ENCODE measurements around the gene LYPLAL1.

DNA sequence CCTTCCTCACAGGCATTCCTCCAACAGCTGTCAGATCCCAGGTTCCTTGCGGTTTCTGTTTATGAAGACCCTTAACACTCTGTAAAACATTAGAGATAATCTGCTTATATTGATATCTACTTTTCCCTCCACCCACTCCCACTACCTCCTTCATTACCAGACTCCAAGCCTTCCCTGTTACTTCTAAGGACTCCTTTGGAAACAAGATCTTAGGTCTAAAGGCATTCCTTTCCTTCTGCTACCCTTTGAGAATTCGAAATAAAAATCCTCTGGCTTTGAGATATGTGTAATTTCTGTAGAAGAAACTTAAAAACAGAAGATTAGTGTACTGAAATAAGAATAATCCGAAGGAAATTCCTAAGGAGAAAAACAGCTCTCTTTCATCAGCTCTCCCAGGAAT, 23.7 kb upstream of the LYPLAL1 start:
- TF ChIP-seq, protein P1, sequence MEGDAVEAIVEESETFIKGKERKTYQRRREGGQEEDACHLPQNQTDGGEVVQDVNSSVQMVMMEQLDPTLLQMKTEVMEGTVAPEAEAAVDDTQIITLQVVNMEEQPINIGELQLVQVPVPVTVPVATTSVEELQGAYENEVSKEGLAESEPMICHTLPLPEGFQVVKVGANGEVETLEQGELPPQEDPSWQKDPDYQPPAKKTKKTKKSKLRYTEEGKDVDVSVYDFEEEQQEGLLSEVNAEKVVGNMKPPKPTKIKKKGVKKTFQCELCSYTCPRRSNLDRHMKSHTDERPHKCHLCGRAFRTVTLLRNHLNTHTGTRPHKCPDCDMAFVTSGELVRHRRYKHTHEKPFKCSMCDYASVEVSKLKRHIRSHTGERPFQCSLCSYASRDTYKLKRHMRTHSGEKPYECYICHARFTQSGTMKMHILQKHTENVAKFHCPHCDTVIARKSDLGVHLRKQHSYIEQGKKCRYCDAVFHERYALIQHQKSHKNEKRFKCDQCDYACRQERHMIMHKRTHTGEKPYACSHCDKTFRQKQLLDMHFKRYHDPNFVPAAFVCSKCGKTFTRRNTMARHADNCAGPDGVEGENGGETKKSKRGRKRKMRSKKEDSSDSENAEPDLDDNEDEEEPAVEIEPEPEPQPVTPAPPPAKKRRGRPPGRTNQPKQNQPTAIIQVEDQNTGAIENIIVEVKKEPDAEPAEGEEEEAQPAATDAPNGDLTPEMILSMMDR (IDR thresholded peaks at IDR 0.05; ENCODE audit: insufficient read depth, low read length, poor library complexity, severe bottlenecking): no peak
- TF ChIP-seq EZH2phosphoT487 (conservative IDR thresholded peaks at IDR 0.05; ENCODE audit: low read length): no peak

Data from SU-DHL-6 (cell line).